HG02885 (cell line): ENCODE data around the gene FLYWCH2.

ENCODE experiments used
- ATAC-seq: cut with Tn5 transposase; IDR thresholded peaks from one replicate; pipeline ENCODE4 v1.9.1; 2021; ENCODE audit warnings: mild to moderate bottlenecking; ENCODE audit not compliant: unreplicated experiment, poor library complexity

Gene FLYWCH2

GRCh38 chr16:2874912-2875362 is 8.1 kb upstream of the FLYWCH2 start:
- ATAC-seq: peak; percentile 65

GRCh38 chr16:2879854-2880508 is 3.0 kb upstream of the FLYWCH2 start:
- no peak for ATAC-seq

- ATAC-seq: peak; percentile 8
Observed at GRCh38 chr16:2881783-2882649, 999 bp upstream of the FLYWCH2 start.

- no peak for ATAC-seq
Observed at GRCh38 chr16:2883458-2883908, 468 bp downstream of the FLYWCH2 start.

GRCh38 chr16:2884041-2884451 is 1.0 kb downstream of the FLYWCH2 start:
- ATAC-seq: no peak

- ATAC-seq: no peak
Observed at GRCh38 chr16:2894231-2894630, 11.2 kb downstream of the FLYWCH2 start.

GRCh38 chr16:2895813-2896212 is 12.8 kb downstream of the FLYWCH2 start:
- no peak for ATAC-seq

GRCh38 chr16:2896480-2897010 is 13.5 kb downstream of the FLYWCH2 start:
- no peak for ATAC-seq

GRCh38 chr16:2897110-2897509 is 14.1 kb downstream of the FLYWCH2 start:
- ATAC-seq: no peak

- ATAC-seq: no peak
Observed at GRCh38 chr16:2898831-2899563, 16.0 kb downstream of the FLYWCH2 start.

- ATAC-seq: no peak
Observed at GRCh38 chr16:2899564-2900072, 16.6 kb downstream of the FLYWCH2 start.

GRCh38 chr16:2900526-2901075 is 17.6 kb downstream of the FLYWCH2 start:
- ATAC-seq: no peak

- ATAC-seq: no peak
Observed at GRCh38 chr16:2902337-2903130, 19.5 kb downstream of the FLYWCH2 start.

- peak; percentile 52 for ATAC-seq
Observed at GRCh38 chr16:2904100-2904921, 21.3 kb downstream of the FLYWCH2 start.

- ATAC-seq: peak; percentile 8
Observed at GRCh38 chr16:2904922-2905240, 21.9 kb downstream of the FLYWCH2 start.

- ATAC-seq: peak; percentile 75
Observed at GRCh38 chr16:2905241-2905987, 22.4 kb downstream of the FLYWCH2 start.

- ATAC-seq: no peak
Observed at GRCh38 chr16:2905988-2906387, 23.0 kb downstream of the FLYWCH2 start.
